ENCODE data around the gene MUC5AC.
"Not testable (repeated sequence)": the region's sequence is repeated elsewhere in the genome, so short reads cannot be mapped to it uniquely, and the experiment has no call there.

Gene MUC5AC

DNA sequence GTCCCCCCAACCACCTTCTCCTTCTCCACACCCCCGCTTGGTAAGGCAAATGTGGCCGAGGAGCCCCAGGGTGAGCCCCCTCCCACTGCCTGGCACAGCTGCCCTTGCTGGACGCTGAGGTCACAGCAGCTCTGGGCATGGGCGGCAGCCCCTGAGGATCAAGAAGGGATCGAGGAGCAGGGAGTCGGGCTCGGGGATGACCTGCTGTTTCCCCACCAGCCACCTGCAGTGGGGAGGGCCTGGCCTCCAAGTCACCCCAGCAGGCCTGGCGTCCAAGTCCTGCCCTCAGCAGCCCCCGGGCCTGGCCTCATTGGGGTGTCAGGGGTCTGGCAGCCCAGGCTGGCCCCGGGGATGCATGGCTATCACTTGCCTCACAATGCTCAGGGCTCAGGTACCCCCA lies 23.7 kb downstream of the MUC5AC start:
- no peak for DNase-seq (ENCODE audit: low read depth)
- TF ChIP-seq POLR2A (IDR thresholded peaks at IDR 0.05; ENCODE audit: extremely low read depth, insufficient read length) (no peak), MYC (IDR thresholded peaks at IDR 0.05; ENCODE audit: low read depth, low read length) (no peak)
- TF ChIP-seq, protein P1, sequence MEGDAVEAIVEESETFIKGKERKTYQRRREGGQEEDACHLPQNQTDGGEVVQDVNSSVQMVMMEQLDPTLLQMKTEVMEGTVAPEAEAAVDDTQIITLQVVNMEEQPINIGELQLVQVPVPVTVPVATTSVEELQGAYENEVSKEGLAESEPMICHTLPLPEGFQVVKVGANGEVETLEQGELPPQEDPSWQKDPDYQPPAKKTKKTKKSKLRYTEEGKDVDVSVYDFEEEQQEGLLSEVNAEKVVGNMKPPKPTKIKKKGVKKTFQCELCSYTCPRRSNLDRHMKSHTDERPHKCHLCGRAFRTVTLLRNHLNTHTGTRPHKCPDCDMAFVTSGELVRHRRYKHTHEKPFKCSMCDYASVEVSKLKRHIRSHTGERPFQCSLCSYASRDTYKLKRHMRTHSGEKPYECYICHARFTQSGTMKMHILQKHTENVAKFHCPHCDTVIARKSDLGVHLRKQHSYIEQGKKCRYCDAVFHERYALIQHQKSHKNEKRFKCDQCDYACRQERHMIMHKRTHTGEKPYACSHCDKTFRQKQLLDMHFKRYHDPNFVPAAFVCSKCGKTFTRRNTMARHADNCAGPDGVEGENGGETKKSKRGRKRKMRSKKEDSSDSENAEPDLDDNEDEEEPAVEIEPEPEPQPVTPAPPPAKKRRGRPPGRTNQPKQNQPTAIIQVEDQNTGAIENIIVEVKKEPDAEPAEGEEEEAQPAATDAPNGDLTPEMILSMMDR (IDR thresholded peaks at IDR 0.05; ENCODE audit: low read depth, low read length): no peak
- TF ChIP-seq, protein P2, sequence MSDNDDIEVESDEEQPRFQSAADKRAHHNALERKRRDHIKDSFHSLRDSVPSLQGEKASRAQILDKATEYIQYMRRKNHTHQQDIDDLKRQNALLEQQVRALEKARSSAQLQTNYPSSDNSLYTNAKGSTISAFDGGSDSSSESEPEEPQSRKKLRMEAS (IDR thresholded peaks at IDR 0.05; ENCODE audit: low read depth, low read length): no peak
- H3K4me3 ChIP-seq (ENCODE audit: low read depth, low read length): no peak overlapping the region

DNA sequence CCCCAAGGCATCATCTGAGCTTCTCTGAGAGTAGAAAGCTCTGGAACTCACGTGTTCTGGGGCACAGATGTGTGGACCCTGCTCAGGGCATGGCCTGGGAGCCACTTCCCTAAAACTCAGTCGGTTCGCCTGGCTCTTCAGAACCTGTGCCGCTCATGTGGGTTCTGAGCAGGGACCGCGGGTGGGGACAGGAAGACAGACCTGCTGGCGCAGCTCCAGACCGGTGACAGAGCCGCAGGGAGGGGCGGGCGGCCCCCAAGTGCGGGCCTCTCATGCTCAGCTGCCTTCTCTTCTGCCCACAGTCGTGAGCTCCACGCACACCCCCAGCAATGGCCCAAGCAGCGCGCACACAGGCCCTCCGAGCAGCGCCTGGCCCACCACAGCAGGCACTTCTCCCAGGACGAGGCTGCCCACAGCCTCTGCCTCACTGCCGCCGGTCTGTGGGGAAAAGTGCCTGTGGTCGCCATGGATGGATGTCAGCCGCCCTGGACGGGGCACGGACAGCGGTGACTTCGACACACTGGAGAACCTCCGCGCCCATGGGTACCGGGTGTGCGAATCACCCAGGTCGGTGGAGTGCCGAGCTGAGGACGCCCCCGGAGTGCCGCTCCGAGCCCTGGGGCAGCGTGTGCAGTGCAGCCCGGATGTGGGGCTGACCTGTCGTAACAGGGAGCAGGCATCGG lies 24.2 kb downstream of the MUC5AC start:
- DNase-seq (ENCODE audit: low read depth): no peak
- H3K4me3 ChIP-seq (ENCODE audit: low read depth, low read length): no peak overlapping the region
- TF ChIP-seq, protein P1 (IDR thresholded peaks at IDR 0.05; ENCODE audit: low read depth, low read length): no peak
- TF ChIP-seq MYC (IDR thresholded peaks at IDR 0.05; ENCODE audit: low read depth, low read length) (no peak), POLR2A (IDR thresholded peaks at IDR 0.05; ENCODE audit: extremely low read depth, insufficient read length) (no peak)
- TF ChIP-seq, protein P2 (IDR thresholded peaks at IDR 0.05; ENCODE audit: low read depth, low read length): no peak

DNA sequence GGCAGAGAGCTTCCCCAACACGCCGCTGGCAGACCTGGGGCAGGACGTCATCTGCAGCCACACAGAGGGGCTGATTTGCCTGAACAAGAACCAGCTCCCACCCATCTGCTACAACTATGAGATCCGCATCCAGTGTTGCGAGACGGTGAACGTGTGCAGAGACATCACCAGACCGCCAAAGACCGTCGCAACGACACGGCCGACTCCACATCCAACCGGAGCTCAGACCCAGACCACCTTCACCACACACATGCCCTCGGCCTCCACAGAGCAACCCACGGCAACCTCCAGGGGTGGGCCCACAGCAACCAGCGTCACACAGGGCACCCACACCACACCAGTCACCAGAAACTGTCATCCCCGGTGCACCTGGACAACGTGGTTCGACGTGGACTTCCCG lies 26.4 kb downstream of the MUC5AC start:
- not testable (repeated sequence) for DNase-seq (ENCODE audit: low read depth); H3K4me3 ChIP-seq (ENCODE audit: low read depth, low read length)

DNA sequence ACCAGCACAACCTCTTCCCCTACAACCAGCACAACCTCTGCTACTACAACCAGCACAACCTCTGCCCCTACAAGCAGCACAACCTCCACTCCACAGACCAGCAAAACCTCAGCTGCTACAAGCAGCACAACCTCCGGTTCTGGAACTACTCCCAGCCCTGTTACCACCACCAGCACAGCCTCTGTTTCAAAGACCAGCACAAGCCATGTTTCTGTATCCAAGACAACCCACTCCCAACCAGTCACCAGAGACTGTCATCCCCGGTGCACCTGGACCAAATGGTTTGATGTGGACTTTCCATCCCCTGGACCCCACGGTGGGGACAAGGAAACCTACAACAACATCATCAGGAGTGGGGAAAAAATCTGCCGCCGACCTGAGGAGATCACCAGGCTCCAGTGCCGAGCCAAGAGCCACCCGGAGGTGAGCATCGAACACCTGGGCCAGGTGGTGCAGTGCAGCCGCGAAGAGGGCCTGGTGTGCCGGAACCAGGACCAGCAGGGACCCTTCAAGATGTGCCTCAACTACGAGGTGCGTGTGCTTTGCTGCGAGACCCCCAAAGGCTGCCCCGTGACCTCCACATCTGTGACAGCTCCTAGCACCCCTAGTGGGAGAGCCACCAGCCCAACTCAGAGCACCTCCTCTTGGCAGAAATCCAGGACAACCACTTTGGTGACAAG lies 30.8 kb downstream of the MUC5AC start:
- DNase-seq (ENCODE audit: low read depth); H3K4me3 ChIP-seq (ENCODE audit: low read depth, low read length): not testable (repeated sequence)

DNA sequence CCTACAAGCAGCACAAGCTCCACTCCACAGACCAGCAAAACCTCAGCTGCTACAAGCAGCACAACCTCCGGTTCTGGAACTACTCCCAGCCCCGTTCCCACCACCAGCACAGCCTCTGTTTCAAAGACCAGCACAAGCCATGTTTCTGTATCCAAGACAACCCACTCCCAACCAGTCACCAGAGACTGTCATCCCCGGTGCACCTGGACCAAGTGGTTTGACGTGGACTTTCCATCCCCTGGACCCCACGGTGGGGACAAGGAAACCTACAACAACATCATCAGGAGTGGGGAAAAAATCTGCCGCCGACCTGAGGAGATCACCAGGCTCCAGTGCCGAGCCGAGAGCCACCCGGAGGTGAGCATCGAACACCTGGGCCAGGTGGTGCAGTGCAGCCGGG lies 32.1 kb downstream of the MUC5AC start:
- H3K4me3 ChIP-seq (ENCODE audit: low read depth, low read length); DNase-seq (ENCODE audit: low read depth): not testable (repeated sequence)

DNA sequence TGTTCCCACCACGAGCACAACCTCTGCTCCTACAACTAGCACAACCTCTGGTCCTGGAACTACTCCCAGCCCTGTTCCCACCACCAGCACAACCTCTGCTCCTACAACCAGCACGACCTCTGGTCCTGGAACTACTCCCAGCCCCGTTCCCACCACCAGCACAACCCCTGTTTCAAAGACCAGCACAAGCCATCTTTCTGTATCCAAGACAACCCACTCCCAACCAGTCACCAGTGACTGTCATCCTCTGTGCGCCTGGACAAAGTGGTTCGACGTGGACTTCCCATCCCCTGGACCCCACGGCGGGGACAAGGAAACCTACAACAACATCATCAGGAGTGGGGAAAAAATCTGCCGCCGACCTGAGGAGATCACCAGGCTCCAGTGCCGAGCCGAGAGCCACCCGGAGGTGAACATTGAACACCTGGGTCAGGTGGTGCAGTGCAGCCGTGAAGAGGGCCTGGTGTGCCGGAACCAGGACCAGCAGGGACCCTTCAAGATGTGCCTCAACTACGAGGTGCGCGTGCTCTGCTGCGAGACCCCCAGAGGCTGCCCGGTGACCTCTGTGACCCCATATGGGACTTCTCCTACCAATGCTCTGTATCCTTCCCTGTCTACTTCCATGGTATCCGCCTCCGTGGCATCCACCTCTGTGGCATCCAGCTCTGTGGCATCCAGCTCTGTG lies 34.2 kb downstream of the MUC5AC start:
- DNase-seq (ENCODE audit: low read depth); H3K4me3 ChIP-seq (ENCODE audit: low read depth, low read length): not testable (repeated sequence)

DNA sequence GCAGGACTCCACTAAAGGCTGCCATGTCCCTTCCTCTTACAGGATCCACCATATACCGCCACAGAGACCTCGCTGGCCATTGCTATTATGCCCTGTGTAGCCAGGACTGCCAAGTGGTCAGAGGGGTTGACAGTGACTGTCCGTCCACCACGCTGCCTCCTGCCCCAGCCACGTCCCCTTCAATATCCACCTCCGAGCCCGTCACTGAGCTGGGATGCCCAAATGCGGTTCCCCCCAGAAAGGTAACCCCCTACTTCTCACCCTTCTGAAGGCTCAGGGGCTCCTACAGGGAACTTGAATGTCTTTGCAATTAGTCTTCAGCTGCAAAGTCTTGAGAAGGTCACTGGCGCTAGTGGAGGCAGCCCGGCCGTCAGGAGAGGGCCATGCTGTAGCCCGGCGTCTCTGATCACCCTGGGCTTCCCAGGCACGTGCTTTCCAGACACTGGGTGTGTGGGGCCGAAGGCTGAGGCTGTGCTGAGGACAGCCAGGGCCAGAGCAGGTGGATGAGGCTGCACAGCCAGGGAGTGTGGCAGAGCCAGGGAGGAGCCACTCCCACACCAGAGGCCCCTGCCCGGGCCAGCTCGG lies 35.1 kb downstream of the MUC5AC start:
- no peak overlapping the region for H3K4me3 ChIP-seq (ENCODE audit: low read depth, low read length)
- DNase-seq (ENCODE audit: low read depth): no peak
- TF ChIP-seq, protein P2 (IDR thresholded peaks at IDR 0.05; ENCODE audit: low read depth, low read length): no peak
- TF ChIP-seq MYC (IDR thresholded peaks at IDR 0.05; ENCODE audit: low read depth, low read length) (no peak), POLR2A (IDR thresholded peaks at IDR 0.05; ENCODE audit: extremely low read depth, insufficient read length) (no peak)
- TF ChIP-seq, protein P1 (IDR thresholded peaks at IDR 0.05; ENCODE audit: low read depth, low read length): no peak

Measured in NB4 (cell line).